ENCODE data around the gene PPM1M. TPM values are rescaled to one million over a fixed set of nuclear protein-coding genes. Genes with fewer than 3 reads are reported as not detected.

PPM1M gene
- total and polyA plus RNA-seq, 2 donors from 2014 or later: 23.2 to 32.5 TPM

DNA sequence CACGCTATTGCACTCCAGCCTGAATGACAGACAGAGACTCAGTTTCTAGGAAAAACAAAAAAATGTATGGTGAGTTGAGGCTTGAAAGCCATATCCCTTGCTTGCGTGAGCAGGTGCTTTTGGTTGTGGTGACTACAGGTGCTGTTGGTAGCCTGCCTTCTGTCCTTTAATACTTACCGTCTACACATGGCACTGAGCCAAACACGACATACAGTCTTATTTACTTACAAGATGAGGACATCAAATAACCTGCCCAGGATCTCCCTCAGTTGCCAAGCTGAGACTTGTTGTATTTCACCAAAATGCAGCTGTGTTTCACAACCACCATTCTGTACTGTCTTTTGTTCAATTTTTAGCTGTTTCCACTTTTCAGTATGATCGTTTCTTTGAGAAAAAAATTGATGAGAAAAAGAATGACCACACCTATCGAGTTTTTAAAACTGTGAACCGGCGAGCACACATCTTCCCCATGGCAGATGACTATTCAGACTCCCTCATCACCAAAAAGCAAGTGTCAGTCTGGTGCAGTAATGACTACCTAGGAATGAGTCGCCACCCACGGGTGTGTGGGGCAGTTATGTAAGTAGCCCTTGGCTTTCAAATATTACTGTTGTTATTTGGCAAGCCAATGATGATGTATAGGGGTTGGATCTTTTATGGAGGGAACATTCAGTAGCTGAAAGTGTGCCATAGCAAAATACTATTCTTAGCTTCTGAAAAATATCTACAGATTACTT lies 41.1 kb upstream of the PPM1M start:
- intact Hi-C loops (cut with DNase I): no loop called here
- H3K9me3 ChIP-seq (ENCODE audit: control insufficient read depth in 2 of 3, insufficient read depth in 1 of 3, low read length in 3 of 3): no peaks in the 10 kb centered on the region
- no peaks in the 10 kb centered on the region for H3K4me1 ChIP-seq (ENCODE audit: control insufficient read depth in 2 of 3, insufficient read depth in 2 of 3, low read depth in 1 of 3, low read length in 3 of 3)
- no peak for TF ChIP-seq CTCF (IDR thresholded peaks at IDR 0.05; ENCODE audit: borderline replicate concordance, extremely low read depth, insufficient read depth)
- no peak overlapping the region for H3K27ac ChIP-seq (ENCODE audit: low read depth in 2 of 2, low read length in 2 of 2)
- peaks cover 18 to 63% (median 55%) of the 10 kb centered on the region in 3 donors for H3K36me3 ChIP-seq (ENCODE audit: control insufficient read depth in 2 of 3, insufficient read depth in 3 of 3, low read length in 3 of 3)
- H3K27me3 ChIP-seq (ENCODE audit: control insufficient read depth, insufficient read depth, low read length): no peaks in the 10 kb centered on the region
- DNase-seq (no peak), FAIRE-seq (no peak)
- H3K9ac ChIP-seq (ENCODE audit: low read length in 3 of 3): no peak overlapping the region
- H3K4me3 ChIP-seq (ENCODE audit: low read length in 3 of 3): no peak overlapping the region

- intact Hi-C loops (cut with DNase I): no loop called here
- no peaks in the 10 kb centered on the region for H3K4me1 ChIP-seq (ENCODE audit: control insufficient read depth in 2 of 3, insufficient read depth in 2 of 3, low read depth in 1 of 3, low read length in 3 of 3)
These were observed 39.7 kb upstream of the PPM1M start for GRCh38 chr3:52205727-52206372.

DNA sequence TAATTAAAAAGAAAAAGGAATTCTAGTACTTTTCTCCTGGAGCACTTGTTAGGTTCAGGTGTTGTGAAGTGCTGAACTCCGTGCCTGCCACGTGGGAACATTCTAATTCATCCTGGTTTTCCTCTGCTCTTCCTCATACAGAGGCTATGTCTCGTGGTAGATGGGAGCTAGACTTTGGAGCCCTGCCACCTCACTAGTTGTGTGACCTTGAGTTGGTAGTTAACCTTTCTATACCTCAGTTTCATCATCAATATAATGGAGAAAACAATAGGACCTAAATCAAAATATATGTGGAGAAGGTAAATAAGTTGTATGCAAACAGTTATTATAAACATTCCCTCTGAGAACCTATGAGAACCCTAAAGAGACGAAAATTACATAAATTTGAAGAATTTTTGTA lies 37.0 kb upstream of the PPM1M start:
- H3K27me3 ChIP-seq (ENCODE audit: control insufficient read depth, insufficient read depth, low read length): no peaks in the 10 kb centered on the region
- peaks cover 19 to 84% (median 75%) of the 10 kb centered on the region in 3 donors for H3K36me3 ChIP-seq (ENCODE audit: control insufficient read depth in 2 of 3, insufficient read depth in 3 of 3, low read length in 3 of 3)
- no peak overlapping the region for H3K4me3 ChIP-seq (ENCODE audit: low read length in 3 of 3)
- no peak overlapping the region for H3K9ac ChIP-seq (ENCODE audit: low read length in 3 of 3)
- intact Hi-C loops (cut with DNase I): no loop called here
- H3K4me1 ChIP-seq (ENCODE audit: control insufficient read depth in 2 of 3, insufficient read depth in 2 of 3, low read depth in 1 of 3, low read length in 3 of 3): no peaks in the 10 kb centered on the region
- FAIRE-seq (no peak), DNase-seq (no peak)
- no peaks in the 10 kb centered on the region for H3K9me3 ChIP-seq (ENCODE audit: control insufficient read depth in 2 of 3, insufficient read depth in 1 of 3, low read length in 3 of 3)
- TF ChIP-seq CTCF (IDR thresholded peaks at IDR 0.05; ENCODE audit: borderline replicate concordance, extremely low read depth, insufficient read depth): no peak
- no peak overlapping the region for H3K27ac ChIP-seq (ENCODE audit: low read depth in 2 of 2, low read length in 2 of 2)

More at GRCh38 chr3:52205727-52206372, 39.7 kb upstream of the PPM1M start:
- no peaks in the 10 kb centered on the region for H3K27me3 ChIP-seq (ENCODE audit: control insufficient read depth, insufficient read depth, low read length)
- no peak for DNase-seq
- H3K27ac ChIP-seq (ENCODE audit: low read depth in 2 of 2, low read length in 2 of 2): no peak overlapping the region
- no peak overlapping the region for H3K4me3 ChIP-seq (ENCODE audit: low read length in 3 of 3)
- H3K9ac ChIP-seq (ENCODE audit: low read length in 3 of 3): no peak overlapping the region
- FAIRE-seq: no peak
- H3K9me3 ChIP-seq (ENCODE audit: control insufficient read depth in 2 of 3, insufficient read depth in 1 of 3, low read length in 3 of 3): no peaks in the 10 kb centered on the region
- peaks cover 21 to 77% (median 66%) of the 10 kb centered on the region in 3 donors for H3K36me3 ChIP-seq (ENCODE audit: control insufficient read depth in 2 of 3, insufficient read depth in 3 of 3, low read length in 3 of 3)
- TF ChIP-seq CTCF (IDR thresholded peaks at IDR 0.05; ENCODE audit: borderline replicate concordance, extremely low read depth, insufficient read depth): no peak
